Panc1 (cell line): ENCODE results near the gene RARG.

Source experiments
- POLR2AphosphoS5 ChIP-seq: IDR thresholded peaks from 2 replicates; pipeline ENCODE4 v1.6.1; 2012; ENCODE audit warnings: mild to moderate bottlenecking, low read depth, low read length, moderate library complexity
- TF ChIP-seq, protein P1 (sequence below): fragments of 450-650 bp; IDR thresholded peaks from 2 replicates; pipeline ENCODE4 v1.5.1; 2017; ENCODE audit warnings: mild to moderate bottlenecking
- TF ChIP-seq, protein P2 (sequence below), 2 experiments: IDR thresholded peaks; 2 replicates each; pipeline ENCODE4 v1.6.1; 2011 to 2012; ENCODE audit warnings: low read depth in 2 of 2, control low read depth in 1 of 2, low read length in 1 of 2, mild to moderate bottlenecking in 1 of 2, moderate library complexity in 1 of 2; ENCODE audit not compliant: insufficient read depth in 1 of 2

DNA sequence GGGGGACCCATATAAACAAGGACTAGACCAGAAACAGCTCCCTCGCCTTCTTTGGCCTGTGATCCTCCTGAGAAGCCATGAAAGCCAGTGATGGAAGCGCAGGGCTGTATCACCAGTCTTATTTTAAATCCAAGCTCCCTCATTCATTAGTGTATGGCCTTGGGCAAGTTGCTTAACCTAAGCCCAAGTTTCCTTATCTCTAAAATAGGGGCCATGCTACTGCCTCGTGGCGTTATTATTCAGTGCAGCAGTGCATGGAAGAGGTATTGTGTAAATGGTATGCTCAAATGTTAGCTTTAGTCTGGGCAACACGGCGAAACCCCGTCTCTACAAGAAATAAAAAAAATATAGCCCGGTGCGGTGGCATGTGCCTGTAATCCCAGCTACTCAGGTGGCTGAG lies 46.0 kb upstream of the RARG start:
- TF ChIP-seq, protein P1, sequence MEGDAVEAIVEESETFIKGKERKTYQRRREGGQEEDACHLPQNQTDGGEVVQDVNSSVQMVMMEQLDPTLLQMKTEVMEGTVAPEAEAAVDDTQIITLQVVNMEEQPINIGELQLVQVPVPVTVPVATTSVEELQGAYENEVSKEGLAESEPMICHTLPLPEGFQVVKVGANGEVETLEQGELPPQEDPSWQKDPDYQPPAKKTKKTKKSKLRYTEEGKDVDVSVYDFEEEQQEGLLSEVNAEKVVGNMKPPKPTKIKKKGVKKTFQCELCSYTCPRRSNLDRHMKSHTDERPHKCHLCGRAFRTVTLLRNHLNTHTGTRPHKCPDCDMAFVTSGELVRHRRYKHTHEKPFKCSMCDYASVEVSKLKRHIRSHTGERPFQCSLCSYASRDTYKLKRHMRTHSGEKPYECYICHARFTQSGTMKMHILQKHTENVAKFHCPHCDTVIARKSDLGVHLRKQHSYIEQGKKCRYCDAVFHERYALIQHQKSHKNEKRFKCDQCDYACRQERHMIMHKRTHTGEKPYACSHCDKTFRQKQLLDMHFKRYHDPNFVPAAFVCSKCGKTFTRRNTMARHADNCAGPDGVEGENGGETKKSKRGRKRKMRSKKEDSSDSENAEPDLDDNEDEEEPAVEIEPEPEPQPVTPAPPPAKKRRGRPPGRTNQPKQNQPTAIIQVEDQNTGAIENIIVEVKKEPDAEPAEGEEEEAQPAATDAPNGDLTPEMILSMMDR = no peak
- no peak for TF ChIP-seq POLR2AphosphoS5
- TF ChIP-seq, protein P2, sequence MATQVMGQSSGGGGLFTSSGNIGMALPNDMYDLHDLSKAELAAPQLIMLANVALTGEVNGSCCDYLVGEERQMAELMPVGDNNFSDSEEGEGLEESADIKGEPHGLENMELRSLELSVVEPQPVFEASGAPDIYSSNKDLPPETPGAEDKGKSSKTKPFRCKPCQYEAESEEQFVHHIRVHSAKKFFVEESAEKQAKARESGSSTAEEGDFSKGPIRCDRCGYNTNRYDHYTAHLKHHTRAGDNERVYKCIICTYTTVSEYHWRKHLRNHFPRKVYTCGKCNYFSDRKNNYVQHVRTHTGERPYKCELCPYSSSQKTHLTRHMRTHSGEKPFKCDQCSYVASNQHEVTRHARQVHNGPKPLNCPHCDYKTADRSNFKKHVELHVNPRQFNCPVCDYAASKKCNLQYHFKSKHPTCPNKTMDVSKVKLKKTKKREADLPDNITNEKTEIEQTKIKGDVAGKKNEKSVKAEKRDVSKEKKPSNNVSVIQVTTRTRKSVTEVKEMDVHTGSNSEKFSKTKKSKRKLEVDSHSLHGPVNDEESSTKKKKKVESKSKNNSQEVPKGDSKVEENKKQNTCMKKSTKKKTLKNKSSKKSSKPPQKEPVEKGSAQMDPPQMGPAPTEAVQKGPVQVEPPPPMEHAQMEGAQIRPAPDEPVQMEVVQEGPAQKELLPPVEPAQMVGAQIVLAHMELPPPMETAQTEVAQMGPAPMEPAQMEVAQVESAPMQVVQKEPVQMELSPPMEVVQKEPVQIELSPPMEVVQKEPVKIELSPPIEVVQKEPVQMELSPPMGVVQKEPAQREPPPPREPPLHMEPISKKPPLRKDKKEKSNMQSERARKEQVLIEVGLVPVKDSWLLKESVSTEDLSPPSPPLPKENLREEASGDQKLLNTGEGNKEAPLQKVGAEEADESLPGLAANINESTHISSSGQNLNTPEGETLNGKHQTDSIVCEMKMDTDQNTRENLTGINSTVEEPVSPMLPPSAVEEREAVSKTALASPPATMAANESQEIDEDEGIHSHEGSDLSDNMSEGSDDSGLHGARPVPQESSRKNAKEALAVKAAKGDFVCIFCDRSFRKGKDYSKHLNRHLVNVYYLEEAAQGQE (IDR thresholded peaks at IDR 0.05; ENCODE audit: insufficient read depth in 1 of 2, low read depth in 2 of 2, low read length in 1 of 2) = no peak
